ENCODE results near the gene CSRP2. TPM values are rescaled to one million over a fixed set of nuclear protein-coding genes. Genes with fewer than 3 reads are reported as not detected.

The CSRP2 gene
- total and polyA plus RNA-seq, 2 donors (not counting 1 experiment from before 2014, with no cell fraction given), result 56.8 to 199 TPM

GRCh38 chr12:76813265-76813664 is 65.6 kb downstream of the CSRP2 start:
- Histone ChIP-seq H3K27me3 (ENCODE audit: control insufficient read depth, insufficient read depth, low read length) (no peaks in the 10 kb centered on the region), H3K79me2 (ENCODE audit: control insufficient read depth, insufficient read depth, low read length) (no peaks in the 10 kb centered on the region), H3K4me3 (replicated peaks in 1 of 4; ENCODE audit: control extremely low read depth in 1 of 4, insufficient read depth in 1 of 4, low read depth in 3 of 4, low read length in 4 of 4) (no peak overlapping the region), H3K9ac (ENCODE audit: insufficient read depth, low read length) (no peak overlapping the region), H3K4me1 (ENCODE audit: control insufficient read depth, extremely low read depth, insufficient read depth, low read length) (no peaks in the 10 kb centered on the region), H3K27ac (ENCODE audit: insufficient read depth, low read length) (no peak overlapping the region), H4K20me1 (ENCODE audit: control insufficient read depth, extremely low read depth, insufficient read depth, low read length) (no peaks in the 10 kb centered on the region), H2AFZ (ENCODE audit: low read length) (no peak overlapping the region), H3K36me3 (ENCODE audit: control insufficient read depth, insufficient read depth, low read length) (no peaks in the 10 kb centered on the region), H3K9me3 (ENCODE audit: control insufficient read depth, insufficient read depth, low read depth, low read length) (no peaks in the 10 kb centered on the region), H3K4me2 (ENCODE audit: extremely low read depth, insufficient read depth, low read length) (no peak overlapping the region)
- TF ChIP-seq EZH2 (IDR thresholded peaks at IDR 0.05; ENCODE audit: low read length, missing control alignments), result no peak
- TF ChIP-seq, protein P1, sequence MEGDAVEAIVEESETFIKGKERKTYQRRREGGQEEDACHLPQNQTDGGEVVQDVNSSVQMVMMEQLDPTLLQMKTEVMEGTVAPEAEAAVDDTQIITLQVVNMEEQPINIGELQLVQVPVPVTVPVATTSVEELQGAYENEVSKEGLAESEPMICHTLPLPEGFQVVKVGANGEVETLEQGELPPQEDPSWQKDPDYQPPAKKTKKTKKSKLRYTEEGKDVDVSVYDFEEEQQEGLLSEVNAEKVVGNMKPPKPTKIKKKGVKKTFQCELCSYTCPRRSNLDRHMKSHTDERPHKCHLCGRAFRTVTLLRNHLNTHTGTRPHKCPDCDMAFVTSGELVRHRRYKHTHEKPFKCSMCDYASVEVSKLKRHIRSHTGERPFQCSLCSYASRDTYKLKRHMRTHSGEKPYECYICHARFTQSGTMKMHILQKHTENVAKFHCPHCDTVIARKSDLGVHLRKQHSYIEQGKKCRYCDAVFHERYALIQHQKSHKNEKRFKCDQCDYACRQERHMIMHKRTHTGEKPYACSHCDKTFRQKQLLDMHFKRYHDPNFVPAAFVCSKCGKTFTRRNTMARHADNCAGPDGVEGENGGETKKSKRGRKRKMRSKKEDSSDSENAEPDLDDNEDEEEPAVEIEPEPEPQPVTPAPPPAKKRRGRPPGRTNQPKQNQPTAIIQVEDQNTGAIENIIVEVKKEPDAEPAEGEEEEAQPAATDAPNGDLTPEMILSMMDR (conservative IDR thresholded peaks at IDR 0.05 in 1 of 2, IDR thresholded peaks at IDR 0.05 in 1 of 2; ENCODE audit: low read depth in 1 of 2, low read length in 2 of 2), result no peak
- DNase-seq (ENCODE audit: low read depth in 2 of 2), result peak in 1 of 2 donors; percentile 34

DNA sequence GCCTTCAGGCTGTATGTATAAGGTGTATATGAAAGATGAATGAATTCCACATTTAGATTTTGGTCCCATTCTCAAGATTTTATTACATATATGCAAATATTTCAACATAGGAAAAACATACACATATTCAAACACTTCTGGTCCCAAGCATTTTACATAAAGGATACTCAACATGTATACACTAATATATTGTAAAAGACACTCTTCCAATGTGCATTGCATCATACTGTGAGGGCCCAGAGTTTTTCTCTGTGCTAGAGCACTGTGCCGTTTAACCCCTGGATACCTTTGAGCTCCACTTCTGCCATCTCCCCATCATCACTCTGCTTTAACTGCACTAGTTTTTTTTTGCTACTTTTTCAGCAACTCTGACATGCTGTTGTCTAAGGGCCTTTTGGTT is 66.8 kb downstream of the CSRP2 start:
- H3K4me1 ChIP-seq (ENCODE audit: control insufficient read depth, extremely low read depth, insufficient read depth, low read length), result no peaks in the 10 kb centered on the region
- no peaks in the 10 kb centered on the region for H3K9me3 ChIP-seq (ENCODE audit: control insufficient read depth, insufficient read depth, low read depth, low read length)
- no peak overlapping the region for H3K27ac ChIP-seq (ENCODE audit: insufficient read depth, low read length)
- no peaks in the 10 kb centered on the region for H3K36me3 ChIP-seq (ENCODE audit: control insufficient read depth, insufficient read depth, low read length)
- no peak overlapping the region for H3K4me3 ChIP-seq (replicated peaks in 1 of 4; ENCODE audit: control extremely low read depth in 1 of 4, insufficient read depth in 1 of 4, low read depth in 3 of 4, low read length in 4 of 4)
- no peak overlapping the region for H2AFZ ChIP-seq (ENCODE audit: low read length)
- no peaks in the 10 kb centered on the region for H4K20me1 ChIP-seq (ENCODE audit: control insufficient read depth, extremely low read depth, insufficient read depth, low read length)
- H3K9ac ChIP-seq (ENCODE audit: insufficient read depth, low read length), result no peak overlapping the region
- no peaks in the 10 kb centered on the region for H3K79me2 ChIP-seq (ENCODE audit: control insufficient read depth, insufficient read depth, low read length)
- DNase-seq (ENCODE audit: low read depth in 2 of 2), result no peak
- no peak overlapping the region for H3K4me2 ChIP-seq (ENCODE audit: extremely low read depth, insufficient read depth, low read length)
- no peak for TF ChIP-seq EZH2 (IDR thresholded peaks at IDR 0.05; ENCODE audit: low read length, missing control alignments)
- TF ChIP-seq, protein P1 (conservative IDR thresholded peaks at IDR 0.05 in 1 of 2, IDR thresholded peaks at IDR 0.05 in 1 of 2; ENCODE audit: low read depth in 1 of 2, low read length in 2 of 2), result no peak
- no peaks in the 10 kb centered on the region for H3K27me3 ChIP-seq (ENCODE audit: control insufficient read depth, insufficient read depth, low read length)

DNA sequence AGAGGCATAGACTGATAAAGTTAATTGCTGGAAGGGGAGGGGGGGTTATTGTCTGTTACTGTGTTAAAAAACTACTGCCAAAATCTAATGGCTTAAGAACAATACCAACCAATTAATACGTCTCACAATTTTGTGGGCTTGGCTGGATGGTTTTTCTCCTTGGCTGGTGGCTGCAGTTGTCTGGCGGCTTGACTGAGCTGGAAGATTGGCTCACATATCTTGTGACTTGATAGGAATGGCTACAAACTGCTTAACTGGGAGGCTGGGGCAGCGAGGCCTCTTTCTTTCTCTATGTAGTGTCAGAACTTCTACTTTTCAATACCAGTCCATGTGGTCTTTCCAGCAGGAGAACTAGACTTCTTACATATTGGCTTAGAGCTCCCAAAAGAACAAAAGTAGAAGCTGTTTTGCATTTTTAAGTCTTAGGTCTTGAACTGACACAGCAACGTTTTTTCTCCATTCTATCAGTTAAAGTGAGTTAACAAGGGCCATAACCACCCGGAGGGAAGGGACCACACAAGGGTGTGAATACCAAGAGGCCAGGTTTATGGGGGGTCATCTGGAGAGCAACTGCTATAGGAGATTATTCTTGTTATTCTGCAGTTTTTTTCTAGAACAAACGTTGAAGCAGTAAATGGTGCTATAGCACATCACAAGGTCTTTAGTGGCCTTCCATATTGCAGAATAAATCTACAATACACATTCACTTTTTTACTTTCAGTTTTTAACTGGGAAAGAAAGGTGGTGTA is 68.0 kb downstream of the CSRP2 start:
- H3K79me2 ChIP-seq (ENCODE audit: control insufficient read depth, insufficient read depth, low read length), result no peaks in the 10 kb centered on the region
- no peak overlapping the region for H3K27ac ChIP-seq (ENCODE audit: insufficient read depth, low read length)
- no peak for DNase-seq (ENCODE audit: low read depth in 2 of 2)
- H3K4me2 ChIP-seq (ENCODE audit: extremely low read depth, insufficient read depth, low read length), result no peak overlapping the region
- no peaks in the 10 kb centered on the region for H4K20me1 ChIP-seq (ENCODE audit: control insufficient read depth, extremely low read depth, insufficient read depth, low read length)
- TF ChIP-seq, protein P1 (conservative IDR thresholded peaks at IDR 0.05 in 1 of 2, IDR thresholded peaks at IDR 0.05 in 1 of 2; ENCODE audit: low read depth in 1 of 2, low read length in 2 of 2), result no peak
- TF ChIP-seq EZH2 (IDR thresholded peaks at IDR 0.05; ENCODE audit: low read length, missing control alignments), result no peak
- no peaks in the 10 kb centered on the region for H3K27me3 ChIP-seq (ENCODE audit: control insufficient read depth, insufficient read depth, low read length)
- no peaks in the 10 kb centered on the region for H3K4me1 ChIP-seq (ENCODE audit: control insufficient read depth, extremely low read depth, insufficient read depth, low read length)
- H3K9ac ChIP-seq (ENCODE audit: insufficient read depth, low read length), result no peak overlapping the region
- H2AFZ ChIP-seq (ENCODE audit: low read length), result no peak overlapping the region
- H3K9me3 ChIP-seq (ENCODE audit: control insufficient read depth, insufficient read depth, low read depth, low read length), result no peaks in the 10 kb centered on the region
- H3K36me3 ChIP-seq (ENCODE audit: control insufficient read depth, insufficient read depth, low read length), result no peaks in the 10 kb centered on the region
- H3K4me3 ChIP-seq (replicated peaks in 1 of 4; ENCODE audit: control extremely low read depth in 1 of 4, insufficient read depth in 1 of 4, low read depth in 3 of 4, low read length in 4 of 4), result no peak overlapping the region

Other genes with a start within 250 kb of the CSRP2 start
- gene ZDHHC17, start 114.9 kb downstream of the CSRP2 start, total RNA-seq, result 140 and 141 TPM in 2 replicates
- gene ZDHHC17, start 114.9 kb downstream of the CSRP2 start, polyA plus RNA-seq, result 15.6 and 30.5 TPM in 2 replicates
- 4.6 and 9.7 TPM in 2 replicates for gene E2F7, start 186.6 kb upstream of the CSRP2 start, total RNA-seq
- 3.6 and 12.9 TPM in 2 replicates for gene E2F7, start 186.6 kb upstream of the CSRP2 start, polyA plus RNA-seq

Data from fibroblast of lung (primary cell).